ENCODE data around the gene TXN.

DNA sequence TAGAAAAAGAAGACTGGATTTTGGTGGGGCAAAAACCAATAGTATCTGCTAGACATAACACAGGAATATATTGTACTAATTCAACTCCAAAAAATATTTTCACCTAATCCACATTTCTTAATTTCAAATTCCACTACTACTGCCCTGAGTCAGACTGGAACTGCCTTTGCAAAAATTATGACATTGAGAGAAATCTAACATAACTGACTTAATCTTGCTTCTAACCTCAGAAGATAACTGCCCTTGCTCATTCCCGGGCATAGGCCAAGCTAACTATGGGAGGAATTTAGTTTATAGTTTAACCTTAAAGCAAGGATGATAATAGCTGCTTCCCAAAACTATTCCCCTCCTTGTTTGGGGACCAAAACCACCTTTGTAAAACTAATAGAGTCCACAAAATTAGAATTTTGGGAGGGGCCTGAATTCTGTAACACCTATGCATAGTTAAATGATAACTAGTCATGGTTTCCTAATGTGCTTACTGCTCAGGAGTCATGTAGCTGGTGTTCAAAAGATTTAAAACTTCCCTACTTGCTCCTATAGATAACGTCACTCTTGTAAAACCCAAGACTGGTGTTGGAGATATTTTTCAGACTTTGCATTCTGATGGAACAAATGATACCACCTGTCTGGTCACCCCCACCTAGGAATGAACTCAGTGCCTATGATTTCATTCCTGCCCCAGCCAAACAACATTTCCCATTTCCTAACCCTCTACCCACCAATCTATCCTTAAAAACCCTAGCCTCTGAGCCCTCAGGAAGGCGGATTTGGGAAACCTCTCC lies 14.1 kb upstream of the TXN start:
- TF ChIP-seq, protein P1, sequence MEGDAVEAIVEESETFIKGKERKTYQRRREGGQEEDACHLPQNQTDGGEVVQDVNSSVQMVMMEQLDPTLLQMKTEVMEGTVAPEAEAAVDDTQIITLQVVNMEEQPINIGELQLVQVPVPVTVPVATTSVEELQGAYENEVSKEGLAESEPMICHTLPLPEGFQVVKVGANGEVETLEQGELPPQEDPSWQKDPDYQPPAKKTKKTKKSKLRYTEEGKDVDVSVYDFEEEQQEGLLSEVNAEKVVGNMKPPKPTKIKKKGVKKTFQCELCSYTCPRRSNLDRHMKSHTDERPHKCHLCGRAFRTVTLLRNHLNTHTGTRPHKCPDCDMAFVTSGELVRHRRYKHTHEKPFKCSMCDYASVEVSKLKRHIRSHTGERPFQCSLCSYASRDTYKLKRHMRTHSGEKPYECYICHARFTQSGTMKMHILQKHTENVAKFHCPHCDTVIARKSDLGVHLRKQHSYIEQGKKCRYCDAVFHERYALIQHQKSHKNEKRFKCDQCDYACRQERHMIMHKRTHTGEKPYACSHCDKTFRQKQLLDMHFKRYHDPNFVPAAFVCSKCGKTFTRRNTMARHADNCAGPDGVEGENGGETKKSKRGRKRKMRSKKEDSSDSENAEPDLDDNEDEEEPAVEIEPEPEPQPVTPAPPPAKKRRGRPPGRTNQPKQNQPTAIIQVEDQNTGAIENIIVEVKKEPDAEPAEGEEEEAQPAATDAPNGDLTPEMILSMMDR (conservative IDR thresholded peaks at IDR 0.05), result no peak
- TF ChIP-seq ZFX (IDR thresholded peaks at IDR 0.05), result no peak
